GM12864 (cell line): ENCODE measurements around the gene ANKS6.

Experiments
- DNase-seq: peaks from one replicate; pipeline ENCODE4 v3.0.0-alpha.2; 2011; ENCODE audit warnings: low read depth
- H3K4me3 ChIP-seq: 2 replicates; pipeline ENCODE4 v1.5.1; 2011; ENCODE audit warnings: mild to moderate bottlenecking, low read depth, low read length, control low read depth
- TF ChIP-seq, protein P1 (sequence below): IDR thresholded peaks from 2 replicates; pipeline ENCODE4 v1.5.1; 2011; ENCODE audit warnings: low read depth, mild to moderate bottlenecking, moderate library complexity, low read length, control low read depth, inconsistent platforms; ENCODE audit errors: missing control alignments

ANKS6 gene

DNA sequence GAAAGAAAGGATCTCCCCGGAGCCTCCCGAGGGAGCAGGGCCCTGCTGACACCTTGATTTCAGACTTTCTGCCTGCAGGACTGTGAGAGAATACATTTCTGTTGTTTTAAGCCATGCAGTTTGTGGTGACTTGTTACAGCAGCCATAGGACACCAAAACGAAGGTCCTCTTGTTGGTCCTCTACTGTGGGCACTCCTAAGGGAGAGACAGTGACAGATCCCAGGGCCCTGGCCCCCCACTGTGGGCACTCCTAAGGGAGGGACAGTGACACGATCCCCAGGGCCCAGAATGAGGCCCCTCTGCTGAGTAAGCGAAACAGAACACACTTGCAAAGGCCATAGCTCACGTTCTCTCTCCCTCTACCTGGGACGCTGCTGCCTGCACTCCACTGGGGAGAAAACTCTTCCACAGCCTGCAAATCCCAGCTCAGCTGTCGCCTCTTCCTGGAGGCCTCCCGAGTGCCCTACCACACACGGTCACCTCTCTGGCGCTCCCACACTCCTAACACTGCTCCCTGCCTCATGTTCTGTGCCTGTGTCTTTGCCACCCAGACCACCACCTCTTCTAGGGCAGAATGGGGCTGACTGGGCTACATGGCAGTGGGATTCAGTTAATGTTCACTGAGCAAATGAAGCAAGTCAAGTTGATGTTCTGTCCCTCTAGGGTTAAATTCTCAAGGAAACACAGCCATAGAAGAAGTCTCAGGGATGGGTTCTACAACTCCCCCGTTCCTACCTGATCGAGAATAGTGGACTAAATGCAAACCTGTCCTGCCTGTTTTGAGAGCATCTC is 23.8 kb downstream of the ANKS6 start:
- no peak overlapping the region for H3K4me3 ChIP-seq
- DNase-seq: no peak
- TF ChIP-seq, protein P1, sequence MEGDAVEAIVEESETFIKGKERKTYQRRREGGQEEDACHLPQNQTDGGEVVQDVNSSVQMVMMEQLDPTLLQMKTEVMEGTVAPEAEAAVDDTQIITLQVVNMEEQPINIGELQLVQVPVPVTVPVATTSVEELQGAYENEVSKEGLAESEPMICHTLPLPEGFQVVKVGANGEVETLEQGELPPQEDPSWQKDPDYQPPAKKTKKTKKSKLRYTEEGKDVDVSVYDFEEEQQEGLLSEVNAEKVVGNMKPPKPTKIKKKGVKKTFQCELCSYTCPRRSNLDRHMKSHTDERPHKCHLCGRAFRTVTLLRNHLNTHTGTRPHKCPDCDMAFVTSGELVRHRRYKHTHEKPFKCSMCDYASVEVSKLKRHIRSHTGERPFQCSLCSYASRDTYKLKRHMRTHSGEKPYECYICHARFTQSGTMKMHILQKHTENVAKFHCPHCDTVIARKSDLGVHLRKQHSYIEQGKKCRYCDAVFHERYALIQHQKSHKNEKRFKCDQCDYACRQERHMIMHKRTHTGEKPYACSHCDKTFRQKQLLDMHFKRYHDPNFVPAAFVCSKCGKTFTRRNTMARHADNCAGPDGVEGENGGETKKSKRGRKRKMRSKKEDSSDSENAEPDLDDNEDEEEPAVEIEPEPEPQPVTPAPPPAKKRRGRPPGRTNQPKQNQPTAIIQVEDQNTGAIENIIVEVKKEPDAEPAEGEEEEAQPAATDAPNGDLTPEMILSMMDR: no peak

DNA sequence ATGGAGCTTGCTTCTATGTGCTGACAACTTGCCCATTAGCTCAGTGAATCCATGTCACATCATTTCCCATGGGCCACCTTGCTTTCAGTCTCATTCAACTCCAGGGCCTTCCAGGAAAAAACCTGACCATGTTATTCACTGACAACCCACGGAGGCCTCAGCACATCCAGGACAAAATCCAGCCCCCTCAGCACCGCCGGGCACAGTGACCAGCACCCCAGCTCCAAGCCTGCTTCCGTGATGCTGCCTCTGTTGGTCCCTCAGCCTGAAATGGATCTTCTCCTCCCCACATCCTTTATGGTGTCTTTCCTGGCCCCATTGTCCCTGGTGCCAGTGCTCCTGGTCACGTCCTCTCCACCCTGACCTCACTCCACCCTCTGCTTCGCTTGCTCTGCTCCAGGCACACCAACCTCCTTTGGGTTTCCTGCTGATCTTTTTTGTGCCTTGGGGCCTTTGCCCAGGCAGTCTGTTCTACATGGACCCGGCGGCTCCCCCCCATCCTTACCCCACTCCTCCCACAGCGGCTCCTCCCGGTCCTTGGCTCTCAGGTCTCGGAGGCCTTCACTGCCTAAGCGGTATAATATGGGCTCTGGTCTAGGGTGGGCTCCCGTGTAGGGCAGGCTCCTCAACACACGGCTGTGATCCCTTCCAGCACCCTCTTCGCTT is 25.0 kb downstream of the ANKS6 start:
- no peak for DNase-seq
- TF ChIP-seq, protein P1: no peak
- no peak overlapping the region for H3K4me3 ChIP-seq

DNA sequence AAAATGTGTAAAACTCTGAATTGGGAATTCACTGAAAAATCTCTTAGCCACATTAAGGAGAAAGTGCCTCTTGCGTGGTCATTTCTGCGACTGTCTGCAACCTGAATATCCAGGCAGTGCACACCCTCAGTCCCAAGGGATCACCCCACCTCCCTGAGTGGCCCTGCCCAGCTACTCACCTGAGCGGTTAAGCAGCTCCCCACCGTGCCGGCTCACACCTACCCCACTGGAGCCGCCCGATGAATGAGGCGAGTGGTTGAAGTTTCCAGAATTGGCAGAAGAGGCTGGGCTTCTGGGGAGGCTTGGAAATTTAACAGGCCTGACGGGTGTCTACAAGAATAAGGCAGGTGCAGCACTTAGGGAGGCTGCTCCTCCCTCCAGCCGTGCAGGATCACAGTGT is 25.6 kb downstream of the ANKS6 start:
- TF ChIP-seq, protein P1: no peak
- no peak for DNase-seq

DNA sequence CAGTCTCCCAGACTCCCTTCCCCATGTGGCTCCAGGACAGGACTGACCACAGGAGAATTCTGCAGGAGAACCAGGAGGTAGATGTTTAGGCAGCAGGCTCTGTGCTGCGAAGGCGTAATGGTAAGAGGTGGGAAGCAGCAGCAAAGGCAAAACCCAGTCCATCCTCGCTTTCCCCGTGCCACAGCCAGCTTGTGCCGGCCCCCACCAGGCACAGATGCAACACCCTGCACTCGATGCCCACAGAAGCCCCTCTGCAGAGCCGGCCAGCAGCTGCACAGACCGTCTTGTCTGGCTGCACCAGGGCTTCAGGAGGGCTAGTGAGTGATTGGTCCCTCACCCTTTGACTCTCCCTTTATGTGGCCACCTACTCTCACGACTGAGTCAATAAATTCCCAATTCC is 28.0 kb downstream of the ANKS6 start:
- TF ChIP-seq, protein P1: no peak
- no peak for DNase-seq
- H3K4me3 ChIP-seq: no peak overlapping the region

More for the DNA sequence above, 25.6 kb downstream of the ANKS6 start:
- no peak overlapping the region for H3K4me3 ChIP-seq

DNA sequence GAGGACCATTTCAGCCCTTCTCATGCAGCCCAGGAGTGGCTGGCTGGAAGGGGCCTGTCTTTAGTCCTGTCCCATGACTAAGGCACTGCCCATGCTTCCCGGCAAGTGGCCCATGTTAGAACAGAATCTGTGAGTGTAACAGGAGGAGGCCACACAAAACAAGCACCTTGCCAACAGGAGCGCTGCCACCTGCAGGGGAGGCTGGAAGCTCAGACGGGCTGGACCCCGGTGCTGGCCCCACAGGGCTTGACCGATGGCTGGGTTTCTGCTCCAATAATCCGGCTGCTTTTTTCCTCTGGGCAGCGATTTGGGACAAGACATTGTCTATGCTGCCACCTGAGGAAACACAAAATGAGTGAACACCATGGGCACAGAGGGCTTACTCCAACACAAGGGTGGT is 28.4 kb downstream of the ANKS6 start:
- TF ChIP-seq, protein P1: no peak
- DNase-seq: no peak
- H3K4me3 ChIP-seq: no peak overlapping the region

DNA sequence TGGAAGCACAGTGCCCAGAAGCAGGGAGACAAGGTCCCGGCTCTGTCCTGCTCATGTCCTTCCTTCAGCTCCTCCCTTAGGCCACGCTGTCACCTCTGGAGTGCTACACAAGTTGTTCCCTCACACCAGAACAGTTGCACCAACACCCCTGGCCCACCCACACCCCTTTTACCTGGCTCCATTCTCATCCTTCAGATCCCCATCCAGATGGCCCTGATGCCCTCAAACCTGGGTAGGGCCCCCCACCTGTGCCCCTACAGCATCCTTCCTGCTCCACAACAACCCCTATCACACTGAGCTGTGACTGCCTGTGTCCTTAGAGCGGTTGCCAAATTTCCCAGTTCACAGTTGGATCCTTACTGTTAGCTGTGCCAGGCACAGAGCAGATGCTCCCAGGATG is 29.2 kb downstream of the ANKS6 start:
- TF ChIP-seq, protein P1: no peak
- no peak for DNase-seq
- H3K4me3 ChIP-seq: no peak overlapping the region
